NT2/D1 (cell line): ENCODE results near the gene SLC24A4.

Source experiments
- DNase-seq: peaks from one replicate; pipeline ENCODE4 v3.0.0-alpha.2; 2011; ENCODE audit warnings: low read depth, low spot score
- H3K27me3 ChIP-seq: 2 replicates; pipeline ENCODE4 v1.6.0; 2011; ENCODE audit warnings: mild to moderate bottlenecking; ENCODE audit not compliant: insufficient read length, insufficient read depth
- H3K36me3 ChIP-seq: 2 replicates; pipeline ENCODE4 v1.6.1; 2011; ENCODE audit warnings: mild to moderate bottlenecking, low read length, mixed read lengths; ENCODE audit not compliant: insufficient read depth, insufficient read length
- H3K4me1 ChIP-seq: 2 replicates; pipeline ENCODE4 v1.5.1; 2011; ENCODE audit not compliant: insufficient read depth, insufficient read length
- H3K4me3 ChIP-seq: 2 replicates; pipeline ENCODE4 v1.5.1; 2011; ENCODE audit warnings: low read depth; ENCODE audit not compliant: insufficient read length
- H3K9ac ChIP-seq: 2 replicates; pipeline ENCODE4 v1.6.0; 2011; ENCODE audit warnings: low read depth; ENCODE audit not compliant: insufficient read length
- H3K9me3 ChIP-seq: 2 replicates; pipeline ENCODE4 v1.5.1; 2011; ENCODE audit warnings: mild to moderate bottlenecking, low read length; ENCODE audit not compliant: insufficient read depth
- SUZ12 ChIP-seq: IDR thresholded peaks from 2 replicates; pipeline ENCODE4 v1.6.1; 2011; ENCODE audit not compliant: insufficient read length, insufficient read depth; ENCODE audit errors: extremely low read depth
- YY1 ChIP-seq: IDR thresholded peaks from 2 replicates; pipeline ENCODE4 v1.6.1; 2011; ENCODE audit not compliant: insufficient read length, insufficient read depth
- ZNF274 ChIP-seq: IDR thresholded peaks from 2 replicates; pipeline ENCODE4 v1.6.1; 2011; ENCODE audit warnings: mild to moderate bottlenecking, low read depth, low read length

The SLC24A4 gene

DNA sequence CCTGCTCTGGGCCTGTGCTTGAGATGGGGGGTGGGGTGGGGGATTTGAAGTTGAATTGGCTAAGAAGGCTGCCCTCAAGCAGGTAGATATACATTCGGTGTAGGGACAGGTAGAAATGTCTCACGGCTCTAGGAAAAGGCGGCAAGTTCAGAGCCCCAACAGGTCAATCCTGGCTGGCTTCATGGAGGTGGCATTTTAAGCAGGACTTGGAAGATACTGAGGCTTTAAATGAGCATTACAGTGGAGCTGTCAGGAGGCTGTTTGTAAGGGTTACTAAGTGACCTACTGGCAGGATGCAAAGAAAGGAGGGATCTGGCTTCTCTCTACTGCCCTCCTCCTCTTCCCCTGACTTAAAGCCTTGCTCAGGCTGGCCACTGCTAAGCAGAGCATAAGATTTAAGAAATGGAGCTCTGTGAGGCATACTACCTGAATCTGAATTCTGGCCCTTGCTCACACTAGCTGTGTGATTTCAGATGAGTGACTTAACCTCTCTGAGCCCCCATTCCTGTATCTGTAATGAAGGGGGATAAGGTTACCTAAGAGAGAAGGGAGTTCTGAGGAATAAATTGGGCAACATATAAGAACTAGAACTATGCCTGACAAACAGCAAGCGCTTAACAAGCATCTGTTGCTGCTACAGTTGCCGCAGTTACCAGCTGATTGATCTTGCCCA, 61.6 kb downstream of the SLC24A4 start:
- no peaks in the 10 kb centered on the region for H3K9me3 ChIP-seq
- DNase-seq = no peak
- TF ChIP-seq SUZ12 (no peak), ZNF274 (no peak), YY1 (no peak)

GRCh38 chr14:92385561-92385960, 62.6 kb downstream of the SLC24A4 start:
- no peak overlapping the region for H3K4me3 ChIP-seq
- DNase-seq = no peak
- no peaks in the 10 kb centered on the region for H3K9me3 ChIP-seq
- H3K27me3 ChIP-seq = no peaks in the 10 kb centered on the region
- TF ChIP-seq YY1 = no peak
- TF ChIP-seq ZNF274 = no peak
- no peak for TF ChIP-seq SUZ12
- no peak overlapping the region for H3K9ac ChIP-seq
- no peaks in the 10 kb centered on the region for H3K36me3 ChIP-seq
- peaks cover 15% of the 10 kb centered on the region for H3K4me1 ChIP-seq

More for the DNA sequence above, 61.6 kb downstream of the SLC24A4 start:
- no peaks in the 10 kb centered on the region for H3K27me3 ChIP-seq
- no peak overlapping the region for H3K4me3 ChIP-seq
- no peaks in the 10 kb centered on the region for H3K36me3 ChIP-seq
- peaks cover 15% of the 10 kb centered on the region for H3K4me1 ChIP-seq
- peak overlapping the region; percentile 10 for H3K9ac ChIP-seq

- no peaks in the 10 kb centered on the region for H3K27me3 ChIP-seq
- no peak overlapping the region for H3K9ac ChIP-seq
- H3K36me3 ChIP-seq = no peaks in the 10 kb centered on the region
- H3K9me3 ChIP-seq = no peaks in the 10 kb centered on the region
- H3K4me3 ChIP-seq = no peak overlapping the region
- no peak for DNase-seq
- TF ChIP-seq YY1 (no peak), ZNF274 (no peak), SUZ12 (no peak)
- peaks cover 15% of the 10 kb centered on the region for H3K4me1 ChIP-seq
These were observed 63.2 kb downstream of the SLC24A4 start for GRCh38 chr14:92386165-92386564.

- DNase-seq = no peak
- TF ChIP-seq YY1 (no peak), ZNF274 (no peak), SUZ12 (no peak)
- no peaks in the 10 kb centered on the region for H3K9me3 ChIP-seq
These were observed 63.7 kb downstream of the SLC24A4 start for GRCh38 chr14:92386637-92387036.

DNA sequence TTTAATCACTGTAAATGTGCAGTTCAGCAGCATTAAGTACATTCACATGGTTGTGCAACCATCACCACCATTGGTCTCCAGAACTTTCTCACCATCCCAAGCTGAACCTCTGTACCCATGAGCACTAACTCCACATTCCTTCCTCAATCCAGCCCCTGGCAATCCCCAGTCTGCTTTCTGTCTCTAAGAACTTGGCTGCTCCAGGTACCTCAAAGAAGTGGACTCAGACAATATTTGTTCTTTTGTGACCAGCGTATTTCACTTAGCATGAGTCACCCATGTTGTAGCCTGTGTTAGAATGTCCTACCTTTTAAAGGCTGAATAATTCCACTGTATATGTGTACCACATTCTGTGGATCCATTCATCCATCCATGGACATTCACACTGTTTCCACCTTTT, 64.6 kb downstream of the SLC24A4 start:
- TF ChIP-seq ZNF274 (no peak), YY1 (no peak), SUZ12 (no peak)

More at GRCh38 chr14:92386637-92387036, 63.7 kb downstream of the SLC24A4 start:
- Histone ChIP-seq H3K36me3 (no peaks in the 10 kb centered on the region), H3K4me1 (peaks cover 15% of the 10 kb centered on the region), H3K27me3 (no peaks in the 10 kb centered on the region), H3K9ac (no peak overlapping the region), H3K4me3 (no peak overlapping the region)

DNA sequence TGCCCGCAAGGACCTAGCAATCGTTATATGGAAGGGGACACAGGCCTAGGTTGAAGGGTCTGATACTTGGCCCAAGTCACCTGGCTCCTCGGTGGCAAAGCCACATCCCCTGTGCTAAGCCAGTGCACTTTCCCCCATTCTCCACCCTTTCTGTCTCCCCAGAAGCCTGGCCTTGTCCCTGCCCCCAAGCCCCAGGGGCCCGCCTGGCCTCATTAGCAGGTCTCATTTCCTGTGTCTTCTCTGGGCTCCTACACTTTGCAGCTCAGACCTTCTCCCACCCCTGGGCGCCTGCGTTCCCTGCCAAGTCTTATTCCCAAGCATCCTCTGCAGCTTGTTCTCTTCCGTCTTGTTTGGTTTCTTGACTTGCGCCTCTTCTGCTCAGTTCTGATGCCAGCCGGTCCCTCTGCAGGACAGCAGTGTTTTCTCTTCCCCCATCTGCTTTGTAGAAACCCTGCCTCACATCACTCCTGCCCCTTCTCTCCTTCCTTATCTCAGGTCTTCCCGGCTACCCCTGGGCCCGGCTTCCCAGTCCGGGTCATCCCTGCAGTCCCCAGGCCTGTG, 66.7 kb downstream of the SLC24A4 start:
- no peak overlapping the region for H3K4me3 ChIP-seq
- DNase-seq = no peak
- no peak overlapping the region for H3K9ac ChIP-seq
- TF ChIP-seq YY1 = no peak
- no peak for TF ChIP-seq ZNF274
- TF ChIP-seq SUZ12 = no peak
- peaks cover 4% of the 10 kb centered on the region for H3K4me1 ChIP-seq
- no peaks in the 10 kb centered on the region for H3K27me3 ChIP-seq
- H3K9me3 ChIP-seq = no peaks in the 10 kb centered on the region
- no peaks in the 10 kb centered on the region for H3K36me3 ChIP-seq

More for the DNA sequence above, 64.6 kb downstream of the SLC24A4 start:
- Histone ChIP-seq H3K9ac (no peak overlapping the region), H3K4me1 (peaks cover 15% of the 10 kb centered on the region), H3K4me3 (no peak overlapping the region), H3K27me3 (no peaks in the 10 kb centered on the region), H3K9me3 (no peaks in the 10 kb centered on the region), H3K36me3 (no peaks in the 10 kb centered on the region)
- DNase-seq = no peak

DNA sequence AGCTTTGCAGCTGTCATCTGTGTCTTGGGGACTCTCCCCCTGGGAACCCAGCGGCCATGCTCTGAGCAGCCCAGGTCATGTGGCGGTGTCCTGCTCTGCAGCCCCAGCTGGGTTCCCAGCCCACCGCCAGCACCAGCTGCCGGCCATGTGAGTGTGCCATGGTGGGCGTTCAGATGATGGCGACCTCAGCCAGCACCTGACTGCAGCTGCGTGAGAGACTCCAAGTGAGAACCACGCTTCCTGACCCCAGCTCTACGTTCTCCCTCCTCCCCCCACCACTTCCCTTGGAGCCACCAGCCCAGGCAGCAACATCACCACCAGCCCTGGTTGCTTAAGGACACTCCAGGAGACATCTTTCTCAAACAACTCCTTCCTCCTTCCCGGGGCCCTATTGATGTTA, 68.8 kb downstream of the SLC24A4 start:
- H3K9me3 ChIP-seq = no peaks in the 10 kb centered on the region
- no peaks in the 10 kb centered on the region for H3K36me3 ChIP-seq
- H3K27me3 ChIP-seq = no peaks in the 10 kb centered on the region
- DNase-seq = no peak
- no peak overlapping the region for H3K4me3 ChIP-seq
- TF ChIP-seq YY1 = no peak
- no peak for TF ChIP-seq ZNF274
- no peak overlapping the region for H3K9ac ChIP-seq
- H3K4me1 ChIP-seq = peaks cover 4% of the 10 kb centered on the region
